ENCODE data around the gene NADK2.

The NADK2 gene

DNA sequence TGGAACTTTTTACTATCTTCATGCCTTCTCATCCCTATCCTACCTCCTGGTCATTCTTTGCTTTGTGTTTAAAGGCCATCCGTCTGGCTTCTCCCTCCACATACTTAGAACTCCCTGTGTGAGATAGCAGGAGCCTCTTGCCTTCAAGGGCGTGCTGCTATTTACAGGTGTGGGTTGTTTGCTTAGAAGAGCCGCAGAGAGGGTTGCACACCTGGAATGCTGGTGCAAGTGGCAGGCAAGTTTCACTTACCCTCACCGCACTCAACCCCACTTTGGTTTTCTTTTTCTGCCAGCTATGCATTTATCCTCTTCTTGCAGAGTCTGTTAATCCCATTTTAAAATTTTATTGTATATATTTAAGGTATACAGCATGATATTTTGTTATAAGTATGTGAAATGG, 77.3 kb downstream of the NADK2 start:
- no peak for DNase-seq (ENCODE audit: low read depth in 2 of 2)

DNA sequence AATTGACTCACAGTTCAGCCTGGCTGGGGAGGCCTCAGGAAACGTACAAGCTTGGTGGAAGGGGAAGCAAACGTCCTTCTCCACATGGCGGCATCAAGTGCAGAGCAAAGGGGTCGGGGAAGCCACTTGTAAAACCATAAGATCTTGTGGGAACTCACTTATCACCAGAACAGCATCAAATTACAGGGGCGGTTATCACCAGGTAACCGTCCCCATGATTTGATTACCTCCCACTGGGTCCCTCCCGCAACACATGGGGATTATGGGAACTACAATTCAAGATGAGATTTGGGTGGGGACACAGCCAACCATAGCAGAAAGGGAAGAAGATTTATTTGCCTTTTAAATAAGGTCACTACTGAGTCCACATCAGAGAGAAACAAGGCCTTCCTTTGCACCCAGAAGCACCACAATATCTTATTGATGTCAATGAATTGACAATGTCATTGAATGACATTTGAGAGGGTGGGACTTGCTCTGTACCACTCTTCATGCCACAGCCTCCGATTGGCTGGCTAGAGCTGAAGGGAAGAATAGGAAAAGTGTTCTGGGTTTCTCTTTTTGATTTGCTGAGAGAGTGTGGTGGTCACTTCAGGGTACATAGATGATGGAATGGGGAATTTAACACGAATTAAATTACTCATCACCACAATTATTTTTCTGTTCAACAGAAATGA, 78.8 kb downstream of the NADK2 start:
- no peak for DNase-seq (ENCODE audit: low read depth in 2 of 2)

DNA sequence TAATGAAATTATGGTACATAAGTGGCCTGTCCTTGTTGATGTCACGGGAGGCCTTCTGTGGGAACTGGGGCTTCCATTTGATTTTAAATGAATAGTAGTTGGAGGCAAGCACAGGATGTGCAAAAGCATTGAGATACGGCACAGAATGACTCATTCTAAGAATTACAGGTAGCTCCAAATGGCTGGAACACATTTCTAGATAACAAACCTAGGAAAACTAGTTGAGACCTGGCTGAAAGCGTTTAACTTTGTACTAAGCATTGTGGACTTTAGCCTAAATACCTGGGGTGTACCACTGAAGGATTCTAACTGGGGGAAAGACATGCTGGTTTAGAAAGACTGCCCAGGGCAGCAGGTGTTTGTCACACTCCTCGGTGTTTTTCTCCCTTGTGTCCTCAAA, 80.4 kb downstream of the NADK2 start:
- no peak for DNase-seq (ENCODE audit: low read depth in 2 of 2)

DNA sequence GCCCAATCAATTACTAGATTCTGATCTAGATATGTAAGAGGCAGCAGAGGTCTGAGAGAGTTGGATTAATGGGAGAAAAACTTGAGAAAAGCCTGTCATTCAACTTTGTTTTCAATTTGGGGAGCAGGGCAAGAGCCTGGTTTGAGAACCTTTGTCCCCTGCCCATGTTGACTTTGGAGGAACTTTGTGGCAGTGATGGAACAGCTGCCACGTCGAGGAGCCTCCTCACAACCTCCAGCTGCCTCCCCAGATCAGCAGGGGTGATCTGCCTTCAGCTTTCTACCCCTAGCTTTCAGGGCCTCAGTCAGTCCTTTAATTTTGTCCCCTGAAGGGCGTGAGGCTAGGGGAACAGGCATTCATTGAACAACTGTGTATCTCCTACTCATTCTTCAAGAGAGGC, 81.1 kb downstream of the NADK2 start:
- DNase-seq (ENCODE audit: low read depth in 2 of 2): no peak

DNA sequence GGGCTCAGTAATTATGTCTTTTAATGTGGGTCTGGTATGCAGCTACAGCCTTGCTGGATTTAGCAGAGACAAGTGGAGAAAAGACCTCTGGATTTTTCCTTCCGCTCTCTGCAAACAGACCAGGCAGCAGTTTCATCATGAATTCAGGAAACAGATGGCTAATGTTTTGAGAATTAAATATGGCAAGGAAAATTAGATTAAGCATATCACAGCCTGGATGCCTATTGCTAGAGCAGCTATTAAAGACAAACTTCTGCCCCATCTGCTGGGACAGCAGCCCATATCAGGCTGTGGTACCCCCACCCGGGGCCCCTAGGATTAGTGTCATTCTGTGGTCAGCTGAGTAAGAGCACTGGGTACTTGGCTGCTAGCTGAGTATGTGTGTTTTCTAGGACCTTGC, 83.6 kb downstream of the NADK2 start:
- no peak for DNase-seq (ENCODE audit: low read depth in 2 of 2)

DNA sequence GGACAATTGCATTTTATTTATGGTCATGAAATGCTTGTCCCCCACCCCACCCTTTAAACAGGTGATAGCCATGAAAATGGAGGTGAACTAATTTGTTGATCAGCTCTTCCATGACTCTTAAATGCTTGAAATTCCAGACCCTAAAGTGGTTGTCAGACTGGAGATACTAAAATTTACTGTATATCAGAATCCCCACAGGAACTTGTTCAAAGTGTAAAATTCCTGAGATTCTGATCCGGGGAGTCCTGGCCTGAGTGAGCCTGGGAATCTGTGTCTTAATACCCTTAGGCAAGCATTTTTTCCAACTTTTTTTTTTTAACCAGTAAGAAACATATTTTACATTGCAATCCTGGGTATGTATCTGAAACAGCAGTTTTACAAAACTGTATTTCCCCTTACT, 85.1 kb downstream of the NADK2 start:
- peak; percentile 89 to 90 for DNase-seq (ENCODE audit: low read depth in 2 of 2)

DNA sequence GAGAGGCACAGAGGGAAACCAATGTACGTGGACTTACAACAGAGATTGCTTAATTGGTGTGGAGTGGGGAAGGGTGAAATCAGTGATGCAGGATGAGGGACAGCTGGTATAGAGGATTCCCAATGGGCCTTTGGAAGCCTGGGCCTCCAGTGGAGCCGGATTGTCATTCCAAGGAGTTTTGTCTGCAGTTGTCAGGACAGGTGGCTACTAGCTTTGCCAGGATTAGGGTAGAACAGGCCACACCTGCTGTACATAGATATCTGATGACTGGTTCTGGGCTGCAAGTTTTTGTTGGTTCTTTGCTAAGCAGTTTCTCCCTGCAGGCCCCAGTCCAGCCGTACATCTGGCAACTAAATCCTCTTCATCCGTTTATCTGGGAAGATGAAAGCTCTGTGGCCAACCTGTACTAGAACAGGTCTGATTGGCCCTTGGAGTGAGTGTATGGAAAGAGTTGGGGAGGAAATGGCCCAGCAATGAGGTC, 85.6 kb downstream of the NADK2 start:
- DNase-seq (ENCODE audit: low read depth in 2 of 2): peak; percentile 48 to 55

DNA sequence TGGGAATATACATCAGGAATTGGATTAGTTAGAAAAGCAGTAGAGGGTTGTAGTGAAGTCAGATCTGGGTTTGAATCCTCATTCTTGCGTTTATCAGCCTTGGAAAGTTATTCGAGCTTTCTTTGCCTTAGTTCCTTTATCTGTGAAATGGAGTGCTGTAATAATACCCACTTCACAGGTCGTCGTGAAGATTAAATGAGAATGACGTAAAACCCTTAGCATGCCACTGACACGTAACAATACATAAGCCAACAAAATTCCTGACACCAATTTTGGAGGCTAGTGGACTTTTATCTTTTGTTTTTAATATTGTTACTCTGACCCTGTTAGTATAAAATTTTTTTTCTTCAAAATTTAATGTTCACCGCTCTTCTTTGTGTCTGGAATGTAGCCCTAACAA, 86.4 kb downstream of the NADK2 start:
- no peak for DNase-seq (ENCODE audit: low read depth in 2 of 2)

DNA sequence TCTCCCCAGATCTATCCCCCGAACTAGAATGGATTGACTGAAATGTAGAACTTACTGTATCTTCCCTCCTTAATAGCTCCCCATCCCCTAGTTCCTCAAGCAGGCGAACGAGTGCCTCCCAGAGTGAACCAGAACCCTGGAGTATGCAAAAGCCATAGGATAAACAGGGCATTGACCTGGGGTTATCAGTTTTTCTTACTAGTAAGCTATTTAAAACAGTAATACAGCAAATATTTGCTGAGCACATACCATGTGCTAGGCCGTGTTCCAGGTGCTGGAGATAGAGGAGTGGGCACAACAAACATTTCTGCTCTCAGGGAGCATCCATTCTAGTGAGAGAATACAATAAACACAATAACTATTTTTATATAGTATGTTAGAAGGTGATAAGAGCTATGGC, 88.0 kb downstream of the NADK2 start:
- DNase-seq (ENCODE audit: low read depth in 2 of 2): no peak

DNA sequence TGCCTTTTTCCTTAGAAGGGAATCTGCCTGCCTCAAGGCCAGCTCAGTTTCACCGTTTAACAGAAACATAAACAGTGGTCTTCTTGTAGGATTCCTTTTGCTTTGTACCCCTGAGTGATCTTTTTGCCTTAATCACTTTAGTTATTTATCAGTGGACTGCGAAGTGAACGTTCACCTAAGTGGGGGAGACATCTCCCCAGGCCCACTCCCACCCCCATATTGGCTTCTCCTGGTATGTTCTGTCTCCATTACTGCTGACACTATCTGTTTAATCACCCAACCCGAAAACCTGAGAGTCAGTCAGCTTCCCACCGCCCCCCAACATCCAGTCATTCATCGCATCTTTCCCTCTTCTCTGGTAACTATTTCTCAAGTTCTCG, 88.4 kb downstream of the NADK2 start:
- no peak for DNase-seq (ENCODE audit: low read depth in 2 of 2)

DNA sequence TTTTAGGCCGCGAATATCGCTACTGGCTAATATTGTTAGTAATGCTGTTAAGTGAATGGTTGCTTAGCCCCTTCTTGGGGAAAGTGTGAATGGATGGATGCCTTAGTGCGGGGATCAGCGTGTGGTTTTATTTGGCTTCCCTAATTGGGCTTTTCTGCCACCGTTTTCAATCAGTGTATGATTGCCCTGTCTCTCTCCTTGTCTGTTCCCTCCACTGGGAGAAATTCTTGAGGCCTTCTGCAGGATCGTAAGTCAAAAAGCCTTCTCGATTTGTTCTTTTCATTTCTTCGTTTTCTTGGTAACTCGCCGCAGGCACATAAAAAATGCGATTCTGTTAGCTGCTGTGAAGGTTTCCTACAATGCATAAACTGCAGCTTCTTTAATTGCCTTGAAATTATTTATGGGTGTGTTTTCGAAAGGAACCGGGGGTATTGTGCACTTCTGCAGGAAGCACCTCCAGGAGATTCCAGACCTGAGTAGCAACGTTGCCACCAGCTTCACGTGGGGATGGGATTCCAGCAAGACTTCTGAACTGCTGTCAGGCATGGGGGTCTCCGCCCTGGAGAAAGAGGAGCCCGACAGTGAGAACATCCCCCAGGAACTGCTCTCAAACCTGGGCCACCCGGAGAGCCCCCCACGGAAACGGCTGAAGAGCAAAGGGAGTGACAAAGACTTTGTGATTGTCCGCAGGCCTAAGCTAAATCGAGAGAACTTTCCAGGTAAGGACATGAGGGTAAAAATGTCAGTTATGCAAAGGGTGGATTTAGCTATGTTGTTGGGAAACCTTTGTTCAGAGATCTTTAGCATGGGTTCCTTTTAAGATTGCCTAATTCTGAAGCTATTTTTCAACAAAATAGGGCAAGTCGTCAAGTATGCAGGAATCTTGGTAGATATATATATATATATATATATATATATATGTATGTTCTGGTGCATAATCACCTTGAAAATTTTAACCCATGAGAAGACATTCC, 89.1 kb downstream of the NADK2 start:
- DNase-seq (ENCODE audit: low read depth in 2 of 2): no peak

DNA sequence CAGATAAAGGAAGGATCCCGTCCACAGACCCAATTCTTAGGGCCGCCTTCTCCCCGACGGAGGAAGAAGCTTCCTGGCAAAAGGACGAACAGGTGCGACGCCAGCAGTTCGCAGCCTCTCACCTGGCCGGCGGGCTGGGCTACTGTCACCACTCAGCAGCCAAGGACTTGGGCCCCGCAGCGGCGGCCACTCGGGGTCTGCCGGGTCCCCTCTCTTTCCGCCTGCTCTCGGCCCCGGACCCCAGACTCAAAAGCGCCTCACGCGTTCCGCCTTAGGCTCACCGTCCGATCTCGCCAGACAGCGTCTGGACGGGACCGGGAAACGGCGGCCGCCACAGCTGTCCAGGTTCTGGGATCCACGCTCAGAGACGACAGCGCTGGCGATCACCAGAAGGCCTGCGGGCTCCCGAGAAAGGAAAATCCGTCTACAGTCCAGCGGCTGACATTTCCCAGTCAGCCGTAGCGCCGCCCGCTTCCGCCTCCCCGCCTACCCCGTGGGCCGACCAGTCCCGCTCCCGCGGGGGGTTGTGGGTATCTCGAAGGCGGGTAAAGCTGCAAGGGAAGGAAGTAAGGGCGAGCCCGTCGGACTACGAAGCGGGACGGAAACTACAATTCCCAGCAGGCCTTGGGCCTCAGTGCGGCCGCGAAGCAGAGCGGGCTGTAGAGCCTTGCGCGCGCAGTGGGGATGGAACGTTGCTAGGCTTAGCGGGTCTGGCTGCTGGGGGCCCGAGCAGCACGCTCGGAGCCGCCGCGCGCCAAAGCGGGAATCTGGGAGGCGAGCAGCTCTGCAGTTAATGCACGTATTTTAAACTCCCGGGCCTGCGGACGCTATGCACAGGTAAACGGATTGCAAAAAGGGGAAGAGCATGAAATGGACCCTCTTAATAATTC, 90.0 kb downstream of the NADK2 start, which contains the start of the genes LMBRD2 and SKP2:
Gene LMBRD2 (minus strand): TSS at position 454 of the 890 bp plus-strand sequence. CDS start 8,538 bp downstream, outside the sequence.
Gene SKP2 (plus strand): TSS at position 678 of the 890 bp plus-strand sequence. CDS start 152 bp downstream, at position 830.
- peak; percentile 96 for DNase-seq (ENCODE audit: low read depth in 2 of 2)

DNA sequence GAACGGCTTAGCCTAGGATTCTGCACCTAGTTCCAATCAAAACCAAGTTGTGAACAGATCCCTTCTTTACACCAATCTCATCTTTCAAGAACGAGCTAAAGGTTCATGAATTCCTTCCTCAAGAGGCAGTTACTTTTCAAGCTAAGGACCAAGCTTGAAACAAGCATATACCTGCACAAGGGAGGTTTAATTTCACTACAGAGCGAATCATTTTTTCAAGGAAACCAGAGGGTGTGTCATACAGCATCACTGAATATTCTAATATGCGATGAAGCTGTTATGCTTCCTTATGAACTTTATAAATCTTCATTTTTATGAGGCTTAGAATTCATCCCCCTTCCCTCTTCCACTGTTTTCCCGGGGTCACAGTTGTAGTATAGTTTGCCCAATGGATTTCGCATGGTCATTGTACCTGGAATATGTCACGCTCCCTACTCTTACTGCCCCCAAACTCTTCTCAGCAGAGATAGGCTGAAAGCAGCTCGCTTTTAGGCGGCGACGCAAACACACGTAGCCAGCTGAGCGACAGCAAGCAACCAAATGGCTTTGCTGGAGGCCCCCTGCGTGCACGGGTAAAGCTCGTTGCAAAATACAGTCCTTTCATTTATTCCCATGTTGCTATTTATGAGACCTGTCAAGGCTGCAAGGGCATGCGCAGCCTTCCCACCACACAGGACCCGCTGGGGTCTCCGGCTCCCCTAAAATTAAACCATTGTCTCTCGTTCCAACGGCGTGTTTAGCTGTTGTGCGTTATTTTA, 90.9 kb downstream of the NADK2 start:
- no peak for DNase-seq (ENCODE audit: low read depth in 2 of 2)

DNA sequence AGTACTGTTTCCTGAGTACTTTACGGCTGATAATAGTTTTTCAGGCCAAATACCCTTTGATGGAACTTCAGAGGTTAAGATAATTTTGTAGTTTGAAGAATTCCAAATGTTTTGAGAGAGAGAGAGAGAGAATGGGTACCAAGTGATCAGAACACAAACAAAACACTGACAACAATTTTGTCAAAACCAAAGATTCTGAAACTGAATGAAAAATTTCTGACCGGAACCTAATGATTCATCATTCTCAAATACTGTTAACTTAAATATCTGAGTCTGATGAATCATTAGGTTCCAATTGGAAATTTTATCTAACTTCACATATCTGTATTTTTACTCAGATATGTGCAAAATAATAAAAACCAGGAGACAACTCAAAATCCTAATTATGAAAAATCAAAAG, 94.0 kb downstream of the NADK2 start:
- DNase-seq (ENCODE audit: low read depth in 2 of 2): no peak

DNA sequence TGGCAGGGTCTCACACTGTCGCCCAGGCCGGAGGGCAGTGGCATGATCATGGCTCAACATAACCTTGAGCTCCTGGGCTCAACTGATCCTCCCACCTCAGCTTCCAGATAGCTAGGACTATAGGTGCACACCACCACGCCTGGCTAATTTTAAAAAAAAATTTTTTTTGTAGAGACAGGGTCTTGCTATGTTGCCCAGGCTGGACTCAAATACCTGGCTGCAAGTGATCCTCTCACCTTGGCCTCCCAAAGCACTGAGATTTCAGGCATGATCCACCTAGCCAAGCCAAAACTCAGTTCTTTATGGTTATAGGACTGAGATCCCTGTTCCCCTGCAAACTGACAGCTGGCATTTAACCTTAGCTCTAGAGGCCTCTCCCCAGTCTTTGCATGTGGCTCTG, 95.3 kb downstream of the NADK2 start:
- no peak for DNase-seq (ENCODE audit: low read depth in 2 of 2)

DNA sequence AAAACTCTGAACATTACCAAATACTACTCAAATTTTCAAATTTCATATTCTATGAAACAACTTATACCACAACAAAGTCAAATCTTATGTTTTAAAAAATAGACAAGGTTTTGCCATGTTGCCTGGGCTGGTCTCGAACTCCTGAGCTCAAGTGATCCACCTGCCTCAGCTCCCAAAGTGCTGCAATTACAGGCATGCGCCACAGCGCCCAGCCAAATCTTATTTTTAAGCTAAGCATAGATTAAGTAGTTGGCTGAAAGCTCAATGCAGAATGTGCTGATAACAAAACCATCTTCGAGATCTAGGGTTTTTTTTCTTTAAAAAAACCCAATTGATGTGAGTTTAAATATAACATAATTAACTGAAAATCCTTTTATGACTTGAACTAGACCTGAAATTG, 96.4 kb downstream of the NADK2 start:
- DNase-seq (ENCODE audit: low read depth in 2 of 2): no peak

All from fibroblast of skin of left quadriceps (primary cell).